ENCODE results near the gene EIF5A2.

- TF ChIP-seq POLR2AphosphoS5 (IDR thresholded peaks at IDR 0.05; ENCODE audit: low read depth, low read length) = no peak
- no peak for TF ChIP-seq TAF1 (IDR thresholded peaks at IDR 0.05; ENCODE audit: borderline replicate concordance, insufficient read depth, low read length)
- no peak for TF ChIP-seq REST (IDR thresholded peaks at IDR 0.05; ENCODE audit: insufficient read depth in 1 of 2, low read depth in 2 of 2, low read length in 2 of 2)
Observed at GRCh38 chr3:170956647-170957046, 48.2 kb upstream of the EIF5A2 start.
